GM21717 (cell line): Measurements from ENCODE around the gene ANKRD44.

Source experiments
- ATAC-seq: cut with Tn5 transposase; IDR thresholded peaks from one replicate; pipeline ENCODE4 v1.9.1; 2021; ENCODE audit warnings: mild to moderate bottlenecking, moderate library complexity; ENCODE audit not compliant: unreplicated experiment

Gene ANKRD44

GRCh38 chr2:197156771-197157170, 153.8 kb downstream of the ANKRD44 start:
- ATAC-seq: no peak

- peak; percentile 79 for ATAC-seq
Observed at GRCh38 chr2:197152451-197153228, 157.9 kb downstream of the ANKRD44 start.

- no peak for ATAC-seq
Observed at GRCh38 chr2:197149546-197149945, 161.0 kb downstream of the ANKRD44 start.

GRCh38 chr2:197148401-197148800, 162.2 kb downstream of the ANKRD44 start:
- ATAC-seq: no peak

- ATAC-seq: no peak
Observed at GRCh38 chr2:197147942-197148341, 162.6 kb downstream of the ANKRD44 start.

GRCh38 chr2:197146995-197147394, 163.6 kb downstream of the ANKRD44 start:
- no peak for ATAC-seq

- ATAC-seq: peak; percentile 98
Observed at GRCh38 chr2:197145471-197146056, 165.0 kb downstream of the ANKRD44 start.

GRCh38 chr2:197144183-197144582, 166.4 kb downstream of the ANKRD44 start:
- ATAC-seq: no peak

- ATAC-seq: no peak
Observed at GRCh38 chr2:197141702-197142473, 168.7 kb downstream of the ANKRD44 start.

GRCh38 chr2:197140045-197140444, 170.5 kb downstream of the ANKRD44 start:
- no peak for ATAC-seq

- no peak for ATAC-seq
Observed at GRCh38 chr2:197138506-197138905, 172.1 kb downstream of the ANKRD44 start.

GRCh38 chr2:197137826-197138477, 172.6 kb downstream of the ANKRD44 start:
- ATAC-seq: no peak

- ATAC-seq: no peak
Observed at GRCh38 chr2:197137231-197137630, 173.3 kb downstream of the ANKRD44 start.

GRCh38 chr2:197136452-197136851, 174.1 kb downstream of the ANKRD44 start:
- ATAC-seq: no peak

- no peak for ATAC-seq
Observed at GRCh38 chr2:197135806-197136205, 174.8 kb downstream of the ANKRD44 start.

- no peak for ATAC-seq
Observed at GRCh38 chr2:197134206-197134605, 176.4 kb downstream of the ANKRD44 start.

- ATAC-seq: peak; percentile 75
Observed at GRCh38 chr2:197131558-197131855, 179.1 kb downstream of the ANKRD44 start.

GRCh38 chr2:197130318-197130717, 180.3 kb downstream of the ANKRD44 start:
- ATAC-seq: peak; percentile 73

GRCh38 chr2:197128897-197129296, 181.7 kb downstream of the ANKRD44 start:
- ATAC-seq: no peak

GRCh38 chr2:197128126-197128525, 182.5 kb downstream of the ANKRD44 start:
- no peak for ATAC-seq

- ATAC-seq: no peak
Observed at GRCh38 chr2:197126630-197127352, 183.8 kb downstream of the ANKRD44 start.
